Natural killer cell treated with Interleukin-12 subunit alpha and Interleukin-12 subunit beta and Interleukin-15 and Interleukin-18, amount 100 ng/mL, for 72 hours (primary cell): ENCODE measurements around the gene SLC35A1. TPM values are rescaled to one million over a fixed set of nuclear protein-coding genes. Genes with fewer than 3 reads are reported as not detected.

ENCODE experiments used
- ATAC-seq, 2 donors: fragments of 150-1000 bp; cut with Tn5 transposase in 1 of 2; sonication (Bioruptor Pico), chemical (Tn5 transposase) in 1 of 2; 2 replicates each; pipeline ENCODE4 v1.10.0; 2021
- DNase-seq: peaks from one replicate; pipeline ENCODE4 v3.0.0; 2022; ENCODE audit warnings: low spot score
- H3K27ac Mint-ChIP-seq, 2 donors: 1 replicate in 1 of 2; 2 replicates in 1 of 2; pipeline ENCODE4 v1.8.0; 2022; ENCODE audit warnings: mixed read lengths in 2 of 2, mild to moderate bottlenecking in 1 of 2, moderate library complexity in 1 of 2
- H3K27me3 Mint-ChIP-seq, 2 donors: 1 replicate in 1 of 2; 2 replicates in 1 of 2; pipeline ENCODE4 v1.8.0; 2022; ENCODE audit warnings: mixed read lengths in 2 of 2
- H3K36me3 Mint-ChIP-seq: one replicate; pipeline ENCODE4 v1.8.0; 2022; ENCODE audit warnings: mixed read lengths
- H3K4me1 Mint-ChIP-seq, 2 donors: 1 replicate in 1 of 2; 2 replicates in 1 of 2; pipeline ENCODE4 v1.8.0; 2022; ENCODE audit warnings: low read depth in 2 of 2, mixed read lengths in 2 of 2, mild to moderate bottlenecking in 1 of 2
- H3K4me3 Mint-ChIP-seq: one replicate; pipeline ENCODE4 v1.8.0; 2022; ENCODE audit warnings: mixed read lengths
- H3K9me3 Mint-ChIP-seq: 2 replicates; pipeline ENCODE4 v1.8.0; 2022; ENCODE audit warnings: mixed read lengths
- total RNA-seq, 2 donors: library from RNA; stranded (reverse); gene quantifications; one replicate each; pipeline ENCODE4 v1.2.3, GENCODE V29; 2022

The SLC35A1 gene
- total RNA-seq, 2 donors from 2014 or later = 8.8 to 11.0 TPM

DNA sequence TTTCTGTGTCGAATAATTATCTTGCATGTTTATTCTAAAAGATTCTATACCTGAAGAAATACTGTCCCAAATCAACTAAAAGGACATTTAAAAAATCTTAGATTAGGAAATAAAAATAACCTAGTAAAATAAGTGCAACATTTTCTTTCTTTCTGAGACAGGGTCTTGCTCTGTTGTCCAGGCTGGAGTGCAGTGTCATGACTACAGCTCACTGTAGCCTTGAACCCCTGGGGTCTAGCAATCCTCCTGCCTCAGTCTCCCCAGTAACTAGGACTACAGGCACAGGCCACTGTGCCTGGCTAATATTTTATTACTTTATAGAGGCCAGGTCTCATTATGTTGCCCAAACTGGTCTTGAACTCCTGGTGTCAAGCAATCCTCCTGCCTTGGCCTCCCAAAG lies 68.3 kb downstream of the SLC35A1 start:
- Mint-ChIP-seq H3K27ac (no peak overlapping the region), H3K4me1 (peaks cover 0 to 4% of the 10 kb centered on the region in 2 donors), H3K9me3 (no peaks in the 10 kb centered on the region), H3K27me3 (no peaks in the 10 kb centered on the region), H3K36me3 (peaks cover 25% of the 10 kb centered on the region), H3K4me3 (no peak overlapping the region)
- ATAC-seq (no peak), DNase-seq (no peak)

DNA sequence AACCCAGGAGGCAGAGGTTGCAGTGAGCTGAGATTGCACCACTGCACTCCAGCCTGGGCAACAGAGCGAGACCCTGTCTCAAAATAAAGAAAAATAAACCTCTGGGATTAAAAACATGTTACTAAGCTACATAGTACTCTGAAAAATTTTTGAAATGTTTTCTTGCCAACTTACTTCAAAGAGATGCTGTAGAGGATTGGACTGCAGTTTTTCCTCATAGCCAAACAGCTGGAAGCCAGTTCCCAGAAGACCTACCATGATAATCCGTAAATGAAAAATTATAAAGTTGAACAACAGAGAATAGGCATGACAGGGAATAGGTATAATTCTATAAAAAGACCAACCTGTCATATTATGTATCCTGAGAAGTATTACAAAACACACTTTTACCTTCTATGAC lies 69.0 kb downstream of the SLC35A1 start:
- Mint-ChIP-seq H3K9me3 (no peaks in the 10 kb centered on the region), H3K27me3 (no peaks in the 10 kb centered on the region), H3K36me3 (peaks cover 28% of the 10 kb centered on the region), H3K4me1 (peaks cover 0 to 4% of the 10 kb centered on the region in 2 donors), H3K27ac (no peak overlapping the region), H3K4me3 (no peak overlapping the region)
- DNase-seq (no peak), ATAC-seq (no peak)

GRCh38 chr6:87543696-87544473 lies 71.1 kb downstream of the SLC35A1 start:
- peaks cover 0 to 2% of the 10 kb centered on the region in 2 donors for H3K4me1 Mint-ChIP-seq
- H3K9me3 Mint-ChIP-seq = no peaks in the 10 kb centered on the region
- H3K27ac Mint-ChIP-seq = no peak overlapping the region
- H3K36me3 Mint-ChIP-seq = peaks cover 28% of the 10 kb centered on the region
- no peak overlapping the region for H3K4me3 Mint-ChIP-seq
- no peak for DNase-seq
- no peak for ATAC-seq
- no peaks in the 10 kb centered on the region for H3K27me3 Mint-ChIP-seq

DNA sequence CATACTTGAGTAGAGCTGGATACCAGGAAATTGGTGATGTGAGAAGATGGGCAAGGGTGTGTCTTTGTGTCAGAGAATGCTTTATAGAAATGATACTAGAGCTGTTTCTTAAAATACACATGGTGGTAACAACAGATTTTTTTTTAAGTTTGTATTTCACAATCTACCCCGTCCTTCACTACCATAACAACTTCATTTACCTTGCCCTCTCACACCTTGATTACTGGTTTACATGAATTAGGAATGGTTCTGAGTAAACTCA lies 71.6 kb downstream of the SLC35A1 start:
- Mint-ChIP-seq H3K9me3 (no peaks in the 10 kb centered on the region), H3K4me3 (no peak overlapping the region), H3K27ac (no peak overlapping the region), H3K36me3 (peaks cover 25% of the 10 kb centered on the region), H3K4me1 (peaks cover 0 to 2% of the 10 kb centered on the region in 2 donors), H3K27me3 (no peaks in the 10 kb centered on the region)
- DNase-seq (no peak), ATAC-seq (no peak)

DNA sequence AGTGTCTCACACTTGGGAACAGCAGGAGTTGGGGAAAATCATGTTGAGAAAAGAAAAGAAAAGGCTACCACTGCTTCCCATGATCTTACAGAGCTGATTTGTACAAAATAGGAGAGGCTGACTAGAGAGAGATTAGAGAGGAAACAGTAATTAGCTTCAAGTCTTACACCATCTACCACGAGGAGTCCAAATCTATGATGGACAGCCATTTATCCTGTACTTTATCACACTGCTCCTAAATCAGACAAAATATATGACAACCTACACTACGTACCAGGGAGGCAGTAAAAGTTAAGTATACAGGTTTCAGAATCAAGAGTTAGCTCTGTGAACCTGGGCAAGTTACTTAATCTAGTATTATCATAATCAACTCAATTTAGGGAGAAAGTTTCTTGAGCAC lies 79.0 kb downstream of the SLC35A1 start:
- Mint-ChIP-seq H3K27ac (peak overlapping the region in 1 of 2 donors; percentile 14), H3K27me3 (no peaks in the 10 kb centered on the region), H3K9me3 (no peaks in the 10 kb centered on the region), H3K4me3 (no peak overlapping the region), H3K4me1 (peaks cover 0 to 3% of the 10 kb centered on the region in 2 donors), H3K36me3 (peaks cover 23% of the 10 kb centered on the region)
- DNase-seq (no peak), ATAC-seq (no peak)

- Mint-ChIP-seq H3K27ac (no peak overlapping the region), H3K9me3 (no peaks in the 10 kb centered on the region), H3K36me3 (peaks cover 25% of the 10 kb centered on the region), H3K4me1 (peaks cover 0 to 5% of the 10 kb centered on the region in 2 donors), H3K27me3 (no peaks in the 10 kb centered on the region), H3K4me3 (no peak overlapping the region)
- ATAC-seq (no peak), DNase-seq (no peak)
Observed at GRCh38 chr6:87553159-87553765, 80.5 kb downstream of the SLC35A1 start.

DNA sequence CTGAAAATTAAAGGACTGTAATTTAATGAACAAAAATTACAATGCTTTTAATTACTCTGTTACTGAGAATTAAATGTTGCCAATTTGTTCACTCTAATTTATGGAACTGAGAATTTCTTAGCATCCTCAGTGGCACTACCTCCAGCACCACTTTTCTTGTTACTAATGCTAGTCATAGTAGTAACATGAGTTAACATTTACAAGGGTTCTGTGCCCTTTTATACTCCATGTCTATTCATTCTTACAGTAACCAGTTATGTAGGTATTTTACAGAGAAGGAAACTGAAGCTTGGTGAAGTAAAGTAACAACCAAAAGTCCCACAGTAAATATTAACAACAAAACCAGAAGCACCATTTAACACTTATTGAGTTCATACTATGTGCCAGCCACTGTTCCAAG lies 82.7 kb downstream of the SLC35A1 start:
- Mint-ChIP-seq H3K27ac (no peak overlapping the region), H3K36me3 (peaks cover 27% of the 10 kb centered on the region), H3K4me3 (no peak overlapping the region), H3K27me3 (no peaks in the 10 kb centered on the region), H3K4me1 (peaks cover 0 to 6% of the 10 kb centered on the region in 2 donors), H3K9me3 (no peaks in the 10 kb centered on the region)
- ATAC-seq (no peak), DNase-seq (no peak)

- Mint-ChIP-seq H3K9me3 (no peaks in the 10 kb centered on the region), H3K36me3 (peaks cover 24% of the 10 kb centered on the region), H3K27ac (no peak overlapping the region), H3K27me3 (no peaks in the 10 kb centered on the region), H3K4me1 (peaks cover 0 to 3% of the 10 kb centered on the region in 2 donors), H3K4me3 (no peak overlapping the region)
- DNase-seq (no peak), ATAC-seq (no peak)
Observed at GRCh38 chr6:87558446-87558845, 85.7 kb downstream of the SLC35A1 start.

GRCh38 chr6:87561017-87561416 lies 88.2 kb downstream of the SLC35A1 start:
- Mint-ChIP-seq H3K4me3 (no peak overlapping the region), H3K27ac (no peak overlapping the region), H3K36me3 (peaks cover 19% of the 10 kb centered on the region), H3K9me3 (no peaks in the 10 kb centered on the region), H3K27me3 (no peaks in the 10 kb centered on the region), H3K4me1 (peaks cover 0 to 7% of the 10 kb centered on the region in 2 donors)
- ATAC-seq (no peak), DNase-seq (no peak)

Other genes starting within 250 kb of the SLC35A1 start
- 1 to 10 TPM; 7.4 to 9.1 TPM for gene SMIM8, start 150.4 kb upstream of the SLC35A1 start, total RNA-seq
- not detected for gene GJB7, start 143.7 kb upstream of the SLC35A1 start, total RNA-seq
- gene C6orf163, start 128.2 kb upstream of the SLC35A1 start, total RNA-seq = 1 to 10 TPM; 3.4 to 4.2 TPM
- gene CFAP206, start 65.0 kb upstream of the SLC35A1 start, total RNA-seq = under 1 TPM in 1 of 2 donors, not detected in 1; 0.21 TPM
- gene RARS2, start 117.0 kb downstream of the SLC35A1 start, total RNA-seq = 10 to 100 TPM; 21.8 to 32.0 TPM
- gene ORC3, start 117.2 kb downstream of the SLC35A1 start, total RNA-seq = 10 to 100 TPM; 24.6 to 30.9 TPM
- gene AKIRIN2, start 229.3 kb downstream of the SLC35A1 start, total RNA-seq = 100 to 1,000 TPM in 1 of 2 donors, 10 to 100 TPM in 1; 78.3 to 101 TPM